ENCODE data around the gene KRTAP17-1.

Gene KRTAP17-1

DNA sequence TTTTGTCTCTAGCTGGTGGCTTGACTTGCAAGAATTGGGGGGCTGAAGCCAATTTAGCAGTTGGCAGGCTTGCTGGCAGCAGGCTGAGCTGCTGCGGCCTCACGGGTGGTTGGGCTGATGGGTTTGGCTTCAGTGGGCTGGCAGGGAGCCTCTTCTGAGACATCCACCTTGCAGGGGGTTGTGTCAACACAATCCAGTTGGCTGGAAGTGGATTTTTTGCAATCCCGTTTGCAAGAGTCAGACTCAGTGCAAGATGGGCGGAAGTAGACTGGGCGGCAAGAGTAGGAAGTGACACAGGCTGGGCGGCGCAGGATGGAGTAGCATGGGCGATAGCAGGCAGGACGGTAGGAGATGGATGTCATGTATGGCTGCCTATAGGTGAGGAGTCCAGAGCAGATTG, 7.9 kb downstream of the KRTAP17-1 start:
- no peaks in the 10 kb centered on the region for H3K9me3 ChIP-seq (ENCODE audit: control insufficient read depth in 1 of 2, low read length in 2 of 2)
- no peak overlapping the region for H3K4me3 ChIP-seq (ENCODE audit: low read depth in 1 of 2, low read length in 2 of 2)
- peaks cover 4 to 5% of the 10 kb centered on the region in 2 donors for H3K27me3 ChIP-seq (ENCODE audit: control insufficient read depth in 1 of 2, insufficient read depth in 2 of 2, low read length in 2 of 2)
- no peak overlapping the region for H3K9ac ChIP-seq (ENCODE audit: low read depth in 1 of 2, low read length in 2 of 2)
- H3K27ac ChIP-seq (ENCODE audit: low read depth, low read length), result no peak overlapping the region
- peaks cover 8 to 15% of the 10 kb centered on the region in 2 donors for H3K4me1 ChIP-seq (ENCODE audit: control insufficient read depth in 1 of 2, insufficient read depth in 2 of 2, low read length in 2 of 2)
- no peaks in the 10 kb centered on the region for H3K36me3 ChIP-seq (ENCODE audit: control insufficient read depth in 1 of 2, insufficient read depth in 2 of 2, low read length in 2 of 2)

DNA sequence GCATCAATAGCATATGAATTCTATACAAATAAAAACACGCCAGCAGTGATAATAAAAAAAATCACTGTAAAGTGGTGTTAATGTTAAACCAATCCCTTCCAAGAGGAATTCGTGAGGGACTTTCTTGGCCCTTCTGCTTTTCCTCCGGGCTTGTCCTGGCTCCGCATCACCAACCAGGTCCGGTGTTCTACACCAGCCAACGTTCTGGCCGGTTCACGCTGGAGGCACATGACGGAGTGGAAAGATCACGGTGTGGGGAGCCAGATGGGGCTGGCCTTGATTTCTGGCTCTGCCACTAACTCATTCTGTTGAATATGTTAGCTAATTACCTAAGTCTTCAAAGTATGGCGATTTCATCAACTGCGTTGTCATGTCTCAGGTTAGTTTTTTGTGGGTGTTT, 11.4 kb downstream of the KRTAP17-1 start:
- Histone ChIP-seq H3K4me1 (ENCODE audit: control insufficient read depth in 1 of 2, insufficient read depth in 2 of 2, low read length in 2 of 2) (peaks cover 8 to 12% of the 10 kb centered on the region in 2 donors), H3K27ac (ENCODE audit: low read depth, low read length) (no peak overlapping the region), H3K36me3 (ENCODE audit: control insufficient read depth in 1 of 2, insufficient read depth in 2 of 2, low read length in 2 of 2) (no peaks in the 10 kb centered on the region), H3K9ac (ENCODE audit: low read depth in 1 of 2, low read length in 2 of 2) (no peak overlapping the region), H3K27me3 (ENCODE audit: control insufficient read depth in 1 of 2, insufficient read depth in 2 of 2, low read length in 2 of 2) (peaks cover 5 to 12% of the 10 kb centered on the region in 2 donors), H3K9me3 (ENCODE audit: control insufficient read depth in 1 of 2, low read length in 2 of 2) (no peaks in the 10 kb centered on the region), H3K4me3 (ENCODE audit: low read depth in 1 of 2, low read length in 2 of 2) (no peak overlapping the region)

DNA sequence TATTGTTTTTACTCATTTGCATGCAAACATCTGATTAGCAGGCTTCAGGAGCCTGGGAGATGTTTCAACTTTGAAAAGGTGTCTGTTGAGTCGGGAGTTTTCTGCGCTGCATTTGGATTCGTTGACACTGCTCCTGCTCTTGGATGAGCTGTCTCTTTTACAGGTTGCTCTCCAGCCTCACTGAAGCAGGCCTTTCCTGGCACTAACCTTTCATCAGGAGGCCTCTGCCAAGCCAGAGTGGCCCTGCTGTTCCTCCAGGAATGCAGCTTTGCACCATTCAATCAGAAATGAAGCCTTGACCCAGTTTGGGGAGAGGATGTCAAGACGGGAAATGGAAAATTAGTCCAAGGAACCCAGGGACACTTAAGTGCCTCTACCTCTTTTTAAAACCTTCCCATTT, 12.5 kb downstream of the KRTAP17-1 start:
- no peaks in the 10 kb centered on the region for H3K36me3 ChIP-seq (ENCODE audit: control insufficient read depth in 1 of 2, insufficient read depth in 2 of 2, low read length in 2 of 2)
- peaks cover 0 to under 1% of the 10 kb centered on the region in 2 donors for H3K4me1 ChIP-seq (ENCODE audit: control insufficient read depth in 1 of 2, insufficient read depth in 2 of 2, low read length in 2 of 2)
- H3K9me3 ChIP-seq (ENCODE audit: control insufficient read depth in 1 of 2, low read length in 2 of 2), result no peaks in the 10 kb centered on the region
- no peak overlapping the region for H3K4me3 ChIP-seq (ENCODE audit: low read depth in 1 of 2, low read length in 2 of 2)
- no peak overlapping the region for H3K27ac ChIP-seq (ENCODE audit: low read depth, low read length)
- H3K27me3 ChIP-seq (ENCODE audit: control insufficient read depth in 1 of 2, insufficient read depth in 2 of 2, low read length in 2 of 2), result peaks cover 5 to 9% of the 10 kb centered on the region in 2 donors
- H3K9ac ChIP-seq (ENCODE audit: low read depth in 1 of 2, low read length in 2 of 2), result no peak overlapping the region

DNA sequence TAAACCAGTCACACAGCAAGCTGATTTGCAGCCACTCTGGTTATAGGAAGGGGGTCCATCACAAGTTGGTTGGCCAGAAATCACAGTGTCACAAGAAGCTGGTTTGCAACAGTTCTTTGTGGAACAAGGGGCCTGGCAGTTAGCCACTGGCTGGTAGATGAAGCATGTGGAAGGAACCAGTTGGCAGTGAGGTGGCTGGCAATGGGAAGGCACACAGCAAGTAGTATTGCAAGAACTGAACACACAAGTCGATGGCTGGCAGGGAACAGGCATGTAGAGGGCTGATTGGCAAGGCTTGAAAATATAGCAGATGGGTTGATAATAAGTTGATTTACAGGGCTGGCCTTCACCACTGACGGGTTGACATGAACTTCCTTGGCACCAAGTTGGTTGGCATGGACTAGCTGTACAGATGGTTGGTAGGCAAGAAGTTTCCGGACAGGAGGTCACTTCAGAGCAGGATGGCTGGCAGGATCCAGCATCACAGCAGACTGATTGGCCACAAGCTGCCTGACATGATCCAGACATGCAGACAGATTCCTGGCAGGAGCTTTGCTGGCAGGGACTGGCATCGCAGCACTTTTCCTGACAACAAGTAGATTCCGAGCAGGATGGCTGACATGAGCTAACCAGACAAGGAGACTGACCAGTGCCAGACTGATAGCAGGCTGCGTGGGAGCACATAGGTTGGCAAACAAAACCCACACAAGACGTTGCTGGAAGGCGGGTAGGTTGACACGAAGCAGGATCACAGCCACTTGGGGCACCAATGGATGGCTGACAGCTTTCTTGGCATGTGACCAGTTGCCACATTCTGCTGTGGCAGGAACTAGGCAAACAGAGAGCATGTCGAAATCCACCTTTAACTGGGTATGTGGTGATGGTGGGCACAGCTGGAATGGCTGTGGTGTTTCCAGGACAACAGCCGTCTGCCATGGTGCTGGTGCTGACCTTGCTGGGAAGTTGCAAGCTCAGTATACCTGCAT, 13.3 kb downstream of the KRTAP17-1 start, which contains the start of gene KRTAP29-1:
KRTAP29-1 (minus strand) TSS at position 936 of the 986 bp plus-strand sequence; CDS start at position 936, 0 bp downstream.
- H3K9me3 ChIP-seq (ENCODE audit: control insufficient read depth in 1 of 2, low read length in 2 of 2), result no peaks in the 10 kb centered on the region
- no peak within 1 kb of the TSS for H3K27ac ChIP-seq (ENCODE audit: low read depth, low read length)
- H3K9ac ChIP-seq (ENCODE audit: low read depth in 1 of 2, low read length in 2 of 2), result no peak within 1 kb of the TSS
- H3K4me1 ChIP-seq (ENCODE audit: control insufficient read depth in 1 of 2, insufficient read depth in 2 of 2, low read length in 2 of 2), result no peaks in the 10 kb centered on the region
- H3K36me3 ChIP-seq (ENCODE audit: control insufficient read depth in 1 of 2, insufficient read depth in 2 of 2, low read length in 2 of 2), result no peaks in the 10 kb centered on the region
- H3K27me3 ChIP-seq (ENCODE audit: control insufficient read depth in 1 of 2, insufficient read depth in 2 of 2, low read length in 2 of 2), result peaks cover under 1 to 9% of the 10 kb centered on the region in 2 donors
- H3K4me3 ChIP-seq (ENCODE audit: low read depth in 1 of 2, low read length in 2 of 2), result no peak within 1 kb of the TSS

DNA sequence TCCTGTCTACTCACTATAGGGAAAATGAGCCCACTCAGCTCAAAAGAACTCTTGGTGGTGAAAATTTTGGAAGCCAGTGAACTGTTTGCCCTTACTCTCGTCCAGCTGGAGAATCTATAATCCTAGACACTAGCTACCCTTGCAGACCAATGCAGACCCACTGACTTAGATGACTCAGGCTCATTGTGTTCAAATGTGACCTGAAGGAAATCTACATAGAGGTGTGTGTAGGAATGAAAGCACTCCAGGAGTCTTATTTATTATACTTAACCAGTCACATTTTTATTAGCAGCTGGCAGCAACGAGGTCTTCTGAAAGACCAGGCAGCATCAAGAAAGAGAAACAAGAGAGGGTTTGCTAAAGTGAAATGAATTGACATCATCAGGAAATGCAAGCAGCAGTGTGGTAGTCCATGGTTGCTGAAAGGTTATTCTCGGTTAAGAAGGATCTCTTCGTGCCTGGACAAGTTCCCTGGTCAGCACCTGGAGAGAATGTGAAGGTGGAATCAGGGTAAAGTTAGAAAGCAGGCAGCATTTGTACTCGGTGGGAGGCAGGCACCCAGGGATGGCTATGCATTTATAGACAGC, 14.2 kb downstream of the KRTAP17-1 start:
- Histone ChIP-seq H3K36me3 (ENCODE audit: control insufficient read depth in 1 of 2, insufficient read depth in 2 of 2, low read length in 2 of 2) (no peaks in the 10 kb centered on the region), H3K27ac (ENCODE audit: low read depth, low read length) (no peak overlapping the region)

DNA sequence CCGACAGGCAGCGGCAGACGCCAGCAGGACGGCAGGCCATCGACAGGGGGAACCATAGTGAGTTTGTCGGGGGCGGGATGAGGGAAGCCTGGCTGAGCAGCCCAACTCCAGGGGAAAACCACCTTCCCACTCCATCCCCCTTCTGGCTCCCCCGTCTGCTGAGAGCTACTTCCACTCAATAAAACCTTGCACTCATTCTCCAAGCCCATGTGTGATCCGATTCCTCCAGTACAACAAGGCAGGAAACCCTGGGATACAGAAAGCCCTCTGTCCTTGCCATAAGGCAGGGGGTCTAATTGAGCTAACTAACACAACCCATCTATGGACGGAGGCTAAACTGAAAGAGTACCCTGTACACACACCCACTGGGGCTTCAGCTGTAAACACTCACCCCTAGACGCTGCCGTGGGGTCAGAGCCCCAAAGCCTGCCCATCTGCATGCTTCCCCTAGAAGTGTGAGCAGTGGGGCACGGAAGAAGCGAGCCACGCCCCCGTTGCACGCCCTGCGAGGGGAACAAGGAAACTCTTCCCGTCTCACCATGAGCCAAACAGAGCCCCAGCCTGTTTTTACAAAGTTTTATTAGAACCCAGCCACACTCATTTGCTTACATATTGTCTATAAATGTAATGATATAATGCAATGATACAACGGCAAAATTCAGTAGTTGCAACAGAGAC, 16.9 kb downstream of the KRTAP17-1 start:
- Histone ChIP-seq H3K4me1 (ENCODE audit: control insufficient read depth in 1 of 2, insufficient read depth in 2 of 2, low read length in 2 of 2) (no peaks in the 10 kb centered on the region), H3K36me3 (ENCODE audit: control insufficient read depth in 1 of 2, insufficient read depth in 2 of 2, low read length in 2 of 2) (no peaks in the 10 kb centered on the region), H3K4me3 (ENCODE audit: low read depth in 1 of 2, low read length in 2 of 2) (no peak overlapping the region), H3K27me3 (ENCODE audit: control insufficient read depth in 1 of 2, insufficient read depth in 2 of 2, low read length in 2 of 2) (peaks cover 0 to 9% of the 10 kb centered on the region in 2 donors), H3K9ac (ENCODE audit: low read depth in 1 of 2, low read length in 2 of 2) (no peak overlapping the region), H3K9me3 (ENCODE audit: control insufficient read depth in 1 of 2, low read length in 2 of 2) (no peaks in the 10 kb centered on the region), H3K27ac (ENCODE audit: low read depth, low read length) (no peak overlapping the region)

More for the DNA sequence above, 14.2 kb downstream of the KRTAP17-1 start:
- no peak overlapping the region for H3K9ac ChIP-seq (ENCODE audit: low read depth in 1 of 2, low read length in 2 of 2)
- no peaks in the 10 kb centered on the region for H3K4me1 ChIP-seq (ENCODE audit: control insufficient read depth in 1 of 2, insufficient read depth in 2 of 2, low read length in 2 of 2)
- H3K4me3 ChIP-seq (ENCODE audit: low read depth in 1 of 2, low read length in 2 of 2), result no peak overlapping the region
- no peaks in the 10 kb centered on the region for H3K9me3 ChIP-seq (ENCODE audit: control insufficient read depth in 1 of 2, low read length in 2 of 2)
- H3K27me3 ChIP-seq (ENCODE audit: control insufficient read depth in 1 of 2, insufficient read depth in 2 of 2, low read length in 2 of 2), result peaks cover 0 to 9% of the 10 kb centered on the region in 2 donors

DNA sequence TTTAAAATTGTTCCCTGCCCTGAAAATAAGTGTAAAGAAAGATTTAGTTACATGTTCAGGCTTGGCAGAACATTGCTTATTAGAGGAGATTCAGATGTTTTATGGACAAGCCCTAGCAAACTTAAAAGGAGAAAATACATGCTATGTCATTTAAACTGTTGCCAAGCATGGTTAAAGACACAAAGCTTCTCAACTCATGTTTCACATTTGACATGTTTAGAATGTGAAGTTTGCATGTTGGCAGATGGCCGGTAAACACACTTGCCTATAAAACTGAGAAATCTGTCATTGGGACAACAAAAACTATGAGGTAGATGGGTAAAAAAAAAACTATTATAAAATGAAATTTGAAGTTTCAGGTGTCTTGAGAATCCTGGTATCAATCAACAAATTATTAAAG, 18.7 kb downstream of the KRTAP17-1 start:
- Histone ChIP-seq H3K4me1 (ENCODE audit: control insufficient read depth in 1 of 2, insufficient read depth in 2 of 2, low read length in 2 of 2) (no peaks in the 10 kb centered on the region), H3K9me3 (ENCODE audit: control insufficient read depth in 1 of 2, low read length in 2 of 2) (no peaks in the 10 kb centered on the region), H3K9ac (ENCODE audit: low read depth in 1 of 2, low read length in 2 of 2) (no peak overlapping the region), H3K4me3 (ENCODE audit: low read depth in 1 of 2, low read length in 2 of 2) (no peak overlapping the region), H3K27me3 (ENCODE audit: control insufficient read depth in 1 of 2, insufficient read depth in 2 of 2, low read length in 2 of 2) (no peaks in the 10 kb centered on the region), H3K36me3 (ENCODE audit: control insufficient read depth in 1 of 2, insufficient read depth in 2 of 2, low read length in 2 of 2) (no peaks in the 10 kb centered on the region), H3K27ac (ENCODE audit: low read depth, low read length) (no peak overlapping the region)

DNA sequence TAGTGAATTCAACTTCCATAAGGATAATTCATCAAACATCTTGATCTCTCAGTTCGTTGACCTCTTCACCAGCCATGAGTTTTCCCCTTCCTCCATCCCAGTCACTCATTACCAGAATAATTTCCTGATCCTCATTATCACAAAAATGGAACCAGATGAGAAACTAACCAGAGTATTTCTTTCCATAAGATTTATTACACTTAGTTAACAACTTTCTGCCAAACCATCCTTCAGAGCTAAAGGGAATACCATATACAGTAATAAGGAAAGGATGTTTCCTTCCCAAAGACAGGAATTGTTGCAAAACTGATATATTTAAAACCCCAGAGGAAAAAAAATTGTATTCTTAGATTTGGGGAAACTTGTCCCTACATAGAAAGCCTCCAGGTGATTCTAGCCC, 21.5 kb downstream of the KRTAP17-1 start:
- Histone ChIP-seq H3K9me3 (ENCODE audit: control insufficient read depth in 1 of 2, low read length in 2 of 2) (no peaks in the 10 kb centered on the region), H3K4me1 (ENCODE audit: control insufficient read depth in 1 of 2, insufficient read depth in 2 of 2, low read length in 2 of 2) (no peaks in the 10 kb centered on the region), H3K27ac (ENCODE audit: low read depth, low read length) (no peak overlapping the region), H3K27me3 (ENCODE audit: control insufficient read depth in 1 of 2, insufficient read depth in 2 of 2, low read length in 2 of 2) (no peaks in the 10 kb centered on the region), H3K9ac (ENCODE audit: low read depth in 1 of 2, low read length in 2 of 2) (no peak overlapping the region), H3K4me3 (ENCODE audit: low read depth in 1 of 2, low read length in 2 of 2) (no peak overlapping the region), H3K36me3 (ENCODE audit: control insufficient read depth in 1 of 2, insufficient read depth in 2 of 2, low read length in 2 of 2) (no peaks in the 10 kb centered on the region)

DNA sequence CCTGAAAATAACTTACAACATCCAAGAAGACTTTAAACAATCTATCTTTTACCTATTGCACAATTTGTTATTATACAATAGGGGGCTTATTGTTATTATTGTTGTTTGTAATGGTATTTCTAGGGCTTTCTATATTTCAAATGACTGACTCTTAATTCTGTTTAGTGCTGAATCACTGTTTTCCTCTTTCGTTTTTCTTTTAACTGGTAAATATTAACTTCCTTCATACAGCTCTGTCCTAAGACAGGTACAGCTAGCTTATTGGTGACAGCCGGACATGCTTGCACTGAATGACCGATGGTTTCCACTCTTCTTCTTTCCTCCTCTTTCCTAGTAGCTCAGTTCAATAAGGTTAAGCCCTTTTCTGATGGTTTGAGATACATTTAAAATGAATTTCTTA, 28.5 kb downstream of the KRTAP17-1 start:
- Histone ChIP-seq H3K36me3 (ENCODE audit: control insufficient read depth in 1 of 2, insufficient read depth in 2 of 2, low read length in 2 of 2) (no peaks in the 10 kb centered on the region), H3K4me1 (ENCODE audit: control insufficient read depth in 1 of 2, insufficient read depth in 2 of 2, low read length in 2 of 2) (no peaks in the 10 kb centered on the region), H3K9ac (ENCODE audit: low read depth in 1 of 2, low read length in 2 of 2) (no peak overlapping the region), H3K4me3 (ENCODE audit: low read depth in 1 of 2, low read length in 2 of 2) (no peak overlapping the region), H3K9me3 (ENCODE audit: control insufficient read depth in 1 of 2, low read length in 2 of 2) (no peaks in the 10 kb centered on the region), H3K27ac (ENCODE audit: low read depth, low read length) (no peak overlapping the region), H3K27me3 (ENCODE audit: control insufficient read depth in 1 of 2, insufficient read depth in 2 of 2, low read length in 2 of 2) (peaks cover 0 to 6% of the 10 kb centered on the region in 2 donors)

DNA sequence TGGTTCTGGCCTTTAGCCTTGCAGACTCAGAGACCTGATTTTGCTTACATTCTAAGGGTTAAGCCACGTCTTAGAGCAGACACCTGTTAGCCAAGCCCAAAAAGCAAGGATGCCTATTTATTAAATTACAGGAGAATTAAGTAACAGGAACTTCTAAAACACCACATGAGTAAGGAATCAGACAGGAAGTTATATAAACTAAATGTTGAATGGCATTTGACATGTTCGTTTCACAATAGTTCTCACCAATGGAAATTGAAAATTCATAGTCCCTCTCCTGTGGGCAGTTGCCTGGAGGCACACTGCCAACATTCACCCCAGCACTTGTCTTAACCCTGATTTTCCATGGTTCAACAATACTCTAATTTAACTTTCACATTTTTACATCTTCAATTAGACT, 31.0 kb downstream of the KRTAP17-1 start:
- Histone ChIP-seq H3K27me3 (ENCODE audit: control insufficient read depth in 1 of 2, insufficient read depth in 2 of 2, low read length in 2 of 2) (peaks cover 0 to 6% of the 10 kb centered on the region in 2 donors), H3K4me1 (ENCODE audit: control insufficient read depth in 1 of 2, insufficient read depth in 2 of 2, low read length in 2 of 2) (no peaks in the 10 kb centered on the region), H3K4me3 (ENCODE audit: low read depth in 1 of 2, low read length in 2 of 2) (no peak overlapping the region), H3K27ac (ENCODE audit: low read depth, low read length) (no peak overlapping the region), H3K36me3 (ENCODE audit: control insufficient read depth in 1 of 2, insufficient read depth in 2 of 2, low read length in 2 of 2) (no peaks in the 10 kb centered on the region), H3K9ac (ENCODE audit: low read depth in 1 of 2, low read length in 2 of 2) (no peak overlapping the region), H3K9me3 (ENCODE audit: control insufficient read depth in 1 of 2, low read length in 2 of 2) (no peaks in the 10 kb centered on the region)

All from duodenal mucosa (tissue), 2 donors.